HepG2 (cell line): Measurements from ENCODE around the gene HEXIM1. TPM values are rescaled to one million over a fixed set of nuclear protein-coding genes. Genes with fewer than 3 reads are reported as not detected.

Experiments
- ATAC-seq: fragments of 200-7000 bp; cut with Tn5 transposase; 3 replicates; pipeline ENCODE4 v1.9.1; 2020; ENCODE audit warnings: mild to moderate bottlenecking, moderate library complexity
- BruUV-seq: library from RNA; stranded (reverse); fragments of 400-500 nt; replicated peaks from 2 replicates; lab custom pipeline; 2021; lab: Mats Ljungman, UMichigan
- CTCF ChIA-PET: fragments of 300-600 bp; formaldehyde crosslinking; extraction: SDS; loops from one replicate; lab custom pipeline; 2021; ENCODE audit warnings: low total read pairs, inconsistent platforms, low intra/inter-chr PET ratio; lab: Yijun Ruan, JAX
- POLR2A ChIA-PET: fragments of 350-600 bp; sonication (Branson Sonifier 250); formaldehyde crosslinking; loops from one replicate; lab custom pipeline; 2020; ENCODE audit warnings: antibody characterized with exemption, inconsistent platforms; lab: Yijun Ruan, JAX
- DNase-seq: peaks from one replicate; pipeline ENCODE4 v3.0.0-alpha.2; 2015; ENCODE audit warnings: low spot score
- FAIRE-seq: peaks from 3 replicates; lab custom pipeline; 2011; peaks lifted over from hg19 to GRCh38; lab: Jason Lieb, UNC
- H2AFZ ChIP-seq: one replicate; pipeline ENCODE4 v1.6.1; 2011; ENCODE audit warnings: low read length, inconsistent platforms
- H3K27ac ChIP-seq: fragments of 300-600 bp; 3 replicates; pipeline ENCODE4 v1.8.0; 2011; ENCODE audit warnings: mixed run types, mild to moderate bottlenecking, mixed read lengths, low read length, inconsistent platforms; ENCODE audit not compliant: insufficient read depth; ENCODE audit errors: extremely low read length
- H3K27me3 ChIP-seq, 2 experiments: fragments of 200-600 bp in 1 of 2; 2 replicates in 1 of 2; 3 replicates in 1 of 2; pipeline versions ENCODE4 v1.6.0 to v1.8.0; 2011; ENCODE audit warnings: low read length in 2 of 2, mild to moderate bottlenecking in 2 of 2, moderate library complexity in 2 of 2, inconsistent platforms in 1 of 2; ENCODE audit not compliant: insufficient read depth in 2 of 2, control insufficient read depth in 1 of 2
- H3K36me3 ChIP-seq, 2 experiments: fragments of 200-600 bp in 1 of 2; replicated peaks in 1 of 2; 2 replicates in 1 of 2; 3 replicates in 1 of 2; pipeline versions ENCODE4 v1.5.1 to v1.8.0; 2011; ENCODE audit warnings: low read length in 2 of 2, inconsistent platforms in 1 of 2; ENCODE audit not compliant: insufficient read depth in 2 of 2, control insufficient read depth in 1 of 2
- H3K4me1 ChIP-seq: 2 replicates; pipeline ENCODE4 v1.5.1; 2012; ENCODE audit warnings: low read length, inconsistent platforms; ENCODE audit not compliant: insufficient read depth
- H3K4me2 ChIP-seq: 2 replicates; pipeline ENCODE4 v1.6.0; 2011; ENCODE audit warnings: low read depth, low read length, inconsistent platforms
- H3K4me3 ChIP-seq, 3 experiments: fragments of 200-600 bp in 1 of 3; sonication (generic), shearing (Covaris generic) in 1 of 3; replicated peaks in 1 of 3; 2 replicates each; pipeline ENCODE4 v1.5.1; 2011 to 2016; ENCODE audit warnings: low read length in 3 of 3, inconsistent platforms in 2 of 3, low read depth in 2 of 3, mild to moderate bottlenecking in 2 of 3, control low read depth in 1 of 3, mixed read lengths in 1 of 3; ENCODE audit not compliant: insufficient read depth in 1 of 3
- H3K79me2 ChIP-seq: one replicate; pipeline ENCODE4 v1.6.1; 2011; ENCODE audit warnings: low read length, inconsistent platforms; ENCODE audit not compliant: insufficient read depth
- H3K9ac ChIP-seq: 2 replicates; pipeline ENCODE4 v1.6.0; 2011; ENCODE audit warnings: mild to moderate bottlenecking, low read depth, low read length, inconsistent platforms; ENCODE audit not compliant: insufficient read depth
- H3K9me3 ChIP-seq: 2 replicates; pipeline ENCODE4 v1.5.1; 2012; ENCODE audit warnings: mild to moderate bottlenecking, low read length
- H4K20me1 ChIP-seq: 2 replicates; pipeline ENCODE4 v1.6.0; 2011; ENCODE audit warnings: inconsistent platforms, mild to moderate bottlenecking, low read length, moderate library complexity; ENCODE audit not compliant: insufficient read depth
- ELF1 ChIP-seq: sonication (generic); formaldehyde crosslinking; IDR thresholded peaks from 2 replicates; pipeline ENCODE4 v1.4.0; 2020; ENCODE audit warnings: missing genetic modification reagents
- NONO ChIP-seq, 2 experiments: fragments of 450-650 bp in 1 of 2; sonication (generic) in 1 of 2; formaldehyde crosslinking in 1 of 2; IDR thresholded peaks in 1 of 2; conservative IDR thresholded peaks in 1 of 2; 2 replicates each; pipeline versions ENCODE4 v1.6.1 to v1.8.0; 2017 to 2022; ENCODE audit warnings: mild to moderate bottlenecking in 1 of 2, missing genetic modification reagents in 1 of 2, moderate library complexity in 1 of 2
- NR2F6 ChIP-seq, 2 experiments: IDR thresholded peaks; 2 replicates each; pipeline ENCODE4 v1.6.1; 2016; ENCODE audit warnings: antibody characterized with exemption in 1 of 2, mild to moderate bottlenecking in 1 of 2
- PAF1 ChIP-seq: IDR thresholded peaks from 2 replicates; pipeline ENCODE4 v1.6.1; 2016; ENCODE audit warnings: missing genetic modification reagents, missing compliant biosample characterization
- POLR2A ChIP-seq, 2 experiments: IDR thresholded peaks; 2 replicates each; pipeline ENCODE4 v1.6.1; 2011; ENCODE audit warnings: low read depth in 2 of 2, low read length in 2 of 2, mild to moderate bottlenecking in 1 of 2, moderate library complexity in 1 of 2; ENCODE audit not compliant: insufficient read depth in 1 of 2
- SMAD3 ChIP-seq: sonication (generic); formaldehyde crosslinking; IDR thresholded peaks from 2 replicates; pipeline ENCODE4 v1.4.0; 2020; ENCODE audit warnings: missing genetic modification reagents
- SSRP1 ChIP-seq: IDR thresholded peaks from 2 replicates; pipeline ENCODE4 v1.6.1; 2016; ENCODE audit warnings: control low read depth
- TEAD3 ChIP-seq: optimal IDR thresholded peaks from 2 replicates; pipeline ENCODE3; 2016; ENCODE audit warnings: borderline replicate concordance
- THAP9 ChIP-seq: sonication (generic); formaldehyde crosslinking; IDR thresholded peaks from 2 replicates; pipeline ENCODE4; 2020; ENCODE audit warnings: missing genetic modification reagents, mild to moderate bottlenecking, borderline replicate concordance
- XRCC5 ChIP-seq: fragments of 200-400 bp; formaldehyde crosslinking; optimal IDR thresholded peaks from 2 replicates; pipeline ENCODE3; 2017; ENCODE audit warnings: mild to moderate bottlenecking, low read length
- ZNF317 ChIP-seq: sonication (generic); formaldehyde crosslinking; IDR thresholded peaks from 2 replicates; pipeline ENCODE4 v1.5.0; 2020; ENCODE audit warnings: mild to moderate bottlenecking, missing genetic modification reagents
- ZNF598 ChIP-seq: sonication (generic); formaldehyde crosslinking; IDR thresholded peaks from 2 replicates; pipeline ENCODE4 v1.5.1; 2020; ENCODE audit warnings: mild to moderate bottlenecking, missing genetic modification reagents, borderline replicate concordance
- ZNF839 ChIP-seq: sonication (generic); formaldehyde crosslinking; IDR thresholded peaks from 2 replicates; pipeline ENCODE4 v1.4.0; 2020; ENCODE audit warnings: missing genetic modification reagents, mild to moderate bottlenecking, borderline replicate concordance
- ZSCAN20 ChIP-seq: sonication (generic); formaldehyde crosslinking; IDR thresholded peaks from 2 replicates; pipeline ENCODE4 v1.4.0; 2020; ENCODE audit warnings: missing genetic modification reagents, mild to moderate bottlenecking, borderline replicate concordance
- WGBS: methylation state at CpG from one replicate; pipeline ENCODE4 v1.1.6; 2017; ENCODE audit warnings: low lambda C conversion rate; 5-methylcytosine and 5-hydroxymethylcytosine counted together
- in situ Hi-C: cut with HindIII; loops from 2 replicates; pipeline ENCODE4 v1.10.0; 2017; ENCODE audit warnings: low pct_unique_long_range_greater_than_20kb; ENCODE audit not compliant: extremely low pct_ligation_motif_present
- intact Hi-C: fragments of 100-400 bp; cut with micrococcal nuclease; formaldehyde crosslinking; loops from one replicate; pipeline ENCODE4 v1.10.0; 2022; ENCODE audit not compliant: unreplicated experiment
- polyA plus RNA-seq, 8 experiments: library from polyadenylated mRNA; depleted of rRNA in 3 of 8; stranded (reverse) in 7 of 8; unstranded in 1 of 8; fragments of >200 nt; fragmentation: Illumina TruSeq in 4 of 8; extraction: Trizol in 4 of 8; gene quantifications; 2 replicates each; pipeline versions ENCODE4 v1.2.1 to v1.2.3, GENCODE V29; 2011 to 2016; ENCODE audit warnings: low read depth in 4 of 8, missing spikeins in 1 of 8, mixed read lengths in 1 of 8; ENCODE audit not compliant: insufficient read depth in 1 of 8
- total RNA-seq, 5 experiments: library from RNA; depleted of rRNA; stranded (reverse); fragments of >200 nt; fragmentation: Illumina TruSeq; extraction: Trizol; gene quantifications; 2 replicates each; pipeline ENCODE4 v1.2.3, GENCODE V29; 2016; ENCODE audit warnings: low read depth in 1 of 5
- TF ChIP-seq, protein P1 (sequence below): IDR thresholded peaks from 2 replicates; pipeline ENCODE4 v1.6.1; 2016; ENCODE audit warnings: missing genetic modification reagents, missing compliant biosample characterization

HEXIM1 gene
- total and polyA plus RNA-seq, 2 of the 13 experiments (the other 11 are each of a cell fraction or from before 2014, with no cell fraction given), result 10.5 to 16.6 TPM

- no peak for ATAC-seq
- Histone ChIP-seq H3K9me3 (no peaks in the 10 kb centered on the region), H4K20me1 (peaks cover 16% of the 10 kb centered on the region; the same call in 1 of the 2 replicates), H3K79me2 (peaks cover 16% of the 10 kb centered on the region), H3K4me3 (no peak overlapping the region), H3K9ac (no peak overlapping the region), H2AFZ (no peak overlapping the region), H3K4me1 (peaks cover 11% of the 10 kb centered on the region), H3K4me2 (no peak overlapping the region), H3K27ac (no peak overlapping the region), H3K27me3 (no peaks in the 10 kb centered on the region; a peak in 2 of 5 replicates), H3K36me3 (no peaks in the 10 kb centered on the region; a peak in 1 of 5 replicates)
- in situ Hi-C loops (loop anchor here (5.0 kb wide), 2 partner anchors 52 to 102 kb away; no protein-coding TSS in a partner anchor), intact Hi-C loops (no loop called here)
- CTCF ChIA-PET, result no interaction called here
- FAIRE-seq, result no peak
- peak; percentile 62; the same call in 1 of the 2 replicates for TF ChIP-seq SSRP1 (CRISPR knock-in tag)
- no peak for TF ChIP-seq NONO (IDR thresholded peaks at IDR 0.05)
- 0 out of 2 replicates have a peak, but pooled peaks have one; percentile 47 for TF ChIP-seq NONO (CRISPR knock-in tag; conservative IDR thresholded peaks at IDR 0.05)
- TF ChIP-seq ZNF317 (CRISPR knock-in tag), result no peak
- no peak for DNase-seq
- no TSS peak for BruUV-seq
- POLR2A ChIA-PET, result interaction anchor here (1.7 to 19.8 kb wide), 2 partner anchors 10 to 23 kb away, joined by 8 to 2487 read pairs; partner anchors contain the start of genes ACBD4 and HEXIM2
- WGBS, result 93% methylated on average over 8 of the region's 8 CpGs
Observed at GRCh38 chr17:45145035-45145389, 3.3 kb upstream of the HEXIM1 start.

GRCh38 chr17:45146166-45146565 lies 2.1 kb upstream of the HEXIM1 start:
- Histone ChIP-seq H3K27ac (no peak overlapping the region), H3K4me1 (peaks cover 17% of the 10 kb centered on the region), H3K9me3 (no peaks in the 10 kb centered on the region), H3K36me3 (no peaks in the 10 kb centered on the region; a peak in 1 of 5 replicates), H3K4me3 (no peak overlapping the region), H3K4me2 (peak overlapping the region; percentile 96), H3K79me2 (peaks cover 27% of the 10 kb centered on the region), H3K27me3 (no peaks in the 10 kb centered on the region; a peak in 2 of 5 replicates), H2AFZ (no peak overlapping the region), H3K9ac (0 out of 2 replicates have a peak overlapping the region, but pooled peaks have one; percentile 94), H4K20me1 (peaks cover 28% of the 10 kb centered on the region)
- WGBS, result 94% methylated on average over 10 of the region's 10 CpGs
- no peak for FAIRE-seq
- intact Hi-C loops, result no loop called here
- POLR2A ChIA-PET, result interaction anchor here (0.8 to 19.8 kb wide), 3 partner anchors 11 to 51 kb away, joined by 3 to 2487 read pairs (median 8); partner anchors contain the start of genes ACBD4 and HEXIM2
- in situ Hi-C loops, result loop anchor here (5.0 kb wide), 2 partner anchors 51 to 101 kb away; no protein-coding TSS in a partner anchor
- CTCF ChIA-PET, result interaction anchor here (7.0 to 8.5 kb wide), 2 partner anchors 11 to 51 kb away, joined by 60 to 130 read pairs; partner anchors contain the start of gene ACBD4
- no peak for DNase-seq
- no TSS peak for BruUV-seq
- no peak for ATAC-seq
- TF ChIP-seq ELF1 (CRISPR knock-in tag) (no peak), ZNF839 (CRISPR knock-in tag) (no peak), ZSCAN20 (no peak), POLR2A (IDR thresholded peaks at IDR 0.05; ENCODE audit: insufficient read depth in 1 of 2, low read depth in 2 of 2, low read length in 2 of 2) (peak; percentile 26 to 38; a peak in 1 of 4 replicates), THAP9 (CRISPR knock-in tag) (no peak), XRCC5 (no peak), SMAD3 (CRISPR knock-in tag) (no peak), TEAD3 (CRISPR knock-in tag) (no peak), NR2F6 (IDR thresholded peaks at IDR 0.05) (no peak), NR2F6 (CRISPR knock-in tag; IDR thresholded peaks at IDR 0.05) (no peak), ZNF598 (CRISPR knock-in tag) (no peak), PAF1 (CRISPR knock-in tag) (0 out of 2 replicates have a peak, but pooled peaks have one; percentile 48)
- TF ChIP-seq, protein P1, sequence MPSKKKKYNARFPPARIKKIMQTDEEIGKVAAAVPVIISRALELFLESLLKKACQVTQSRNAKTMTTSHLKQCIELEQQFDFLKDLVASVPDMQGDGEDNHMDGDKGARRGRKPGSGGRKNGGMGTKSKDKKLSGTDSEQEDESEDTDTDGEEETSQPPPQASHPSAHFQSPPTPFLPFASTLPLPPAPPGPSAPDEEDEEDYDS (CRISPR knock-in tag), result no peak
